Liver (tissue), 9 donors: ENCODE data around the gene PRDM10. TPM values are rescaled to one million over a fixed set of nuclear protein-coding genes. Genes with fewer than 3 reads are reported as not detected.

Experiments used
- DNase-seq: peaks from one replicate; pipeline ENCODE4 v3.0.0-alpha.2; 2017; ENCODE audit warnings: low spot score
- H3K27ac ChIP-seq, 2 donors: one replicate each; pipeline ENCODE4 v1.7.0; 2013; ENCODE audit warnings: inconsistent platforms in 2 of 2, low read length in 2 of 2, control low read depth in 1 of 2, low read depth in 1 of 2, mild to moderate bottlenecking in 1 of 2
- H3K27me3 ChIP-seq, 4 donors: one replicate each; pipeline versions ENCODE4 v1.6.1 to v1.7.0; 2013; ENCODE audit warnings: low read length in 3 of 4, inconsistent platforms in 1 of 4, mild to moderate bottlenecking in 1 of 4, moderate library complexity in 1 of 4; ENCODE audit not compliant: control insufficient read depth in 4 of 4, insufficient read depth in 4 of 4
- H3K36me3 ChIP-seq, 4 donors: one replicate each; pipeline versions ENCODE4 v1.6.1 to v1.7.0; 2013; ENCODE audit warnings: low read length in 3 of 4, mild to moderate bottlenecking in 3 of 4, low read depth in 1 of 4, moderate library complexity in 1 of 4; ENCODE audit not compliant: control insufficient read depth in 4 of 4, insufficient read depth in 3 of 4
- H3K4me1 ChIP-seq, 4 donors: one replicate each; pipeline versions ENCODE4 v1.6.1 to v1.7.0; 2013; ENCODE audit warnings: low read length in 3 of 4, mild to moderate bottlenecking in 3 of 4, moderate library complexity in 1 of 4; ENCODE audit not compliant: control insufficient read depth in 4 of 4, insufficient read depth in 4 of 4
- H3K4me3 ChIP-seq, 3 donors: one replicate each; pipeline versions ENCODE4 v1.6.1 to v1.7.0; 2013; ENCODE audit warnings: low read length in 3 of 3, control low read depth in 1 of 3, low read depth in 1 of 3, mild to moderate bottlenecking in 1 of 3
- H3K9ac ChIP-seq, 2 donors: one replicate each; pipeline ENCODE4 v1.7.0; 2013; ENCODE audit warnings: low read length in 2 of 2, mild to moderate bottlenecking in 2 of 2, moderate library complexity in 2 of 2, control low read depth in 1 of 2, low read depth in 1 of 2
- H3K9me3 ChIP-seq, 4 donors: one replicate each; pipeline versions ENCODE4 v1.6.1 to v1.7.0; 2013; ENCODE audit warnings: low read length in 3 of 4; ENCODE audit not compliant: control insufficient read depth in 4 of 4
- EGR1 ChIP-seq, 2 donors: IDR thresholded peaks; 2 replicates each; pipeline ENCODE4 v1.6.1; 2016 to 2018; ENCODE audit warnings: antibody characterized with exemption in 2 of 2, low read depth in 2 of 2
- FOXA1 ChIP-seq: IDR thresholded peaks from 2 replicates; pipeline ENCODE4 v1.6.1; 2016; ENCODE audit warnings: antibody characterized with exemption
- FOXA2 ChIP-seq: IDR thresholded peaks from 2 replicates; pipeline ENCODE4 v1.6.1; 2016; ENCODE audit warnings: antibody characterized with exemption
- HNF4A ChIP-seq, 2 donors: conservative IDR thresholded peaks; 2 replicates each; pipeline ENCODE4 v1.6.1; 2016; ENCODE audit warnings: antibody characterized with exemption in 2 of 2, mild to moderate bottlenecking in 2 of 2
- NR2F2 ChIP-seq: IDR thresholded peaks from 2 replicates; pipeline ENCODE4 v1.6.1; 2016; ENCODE audit warnings: antibody characterized with exemption
- RAD21 ChIP-seq, 2 donors: IDR thresholded peaks; 2 replicates each; pipeline ENCODE4 v1.6.1; 2016; ENCODE audit warnings: antibody characterized with exemption in 2 of 2, mild to moderate bottlenecking in 2 of 2
- REST ChIP-seq: IDR thresholded peaks from 2 replicates; pipeline ENCODE4 v1.6.1; 2016; ENCODE audit warnings: antibody characterized with exemption, mild to moderate bottlenecking
- SP1 ChIP-seq: IDR thresholded peaks from 2 replicates; pipeline ENCODE4 v1.6.1; 2018; ENCODE audit warnings: antibody characterized with exemption, mild to moderate bottlenecking
- TAF1 ChIP-seq: conservative IDR thresholded peaks from 2 replicates; pipeline ENCODE4 v1.6.1; 2016; ENCODE audit warnings: antibody characterized with exemption, mild to moderate bottlenecking
- YY1 ChIP-seq: IDR thresholded peaks from 2 replicates; pipeline ENCODE4 v1.6.1; 2016; ENCODE audit warnings: antibody characterized with exemption, mild to moderate bottlenecking
- ZBTB33 ChIP-seq: IDR thresholded peaks from 2 replicates; pipeline ENCODE4 v1.6.1; 2016; ENCODE audit warnings: antibody characterized with exemption
- WGBS: extraction: QIAGEN DNeasy Blood & Tissue Kit; methylation state at CpG from one replicate; pipeline ENCODE4 v1.1.7; 2013; 5-methylcytosine and 5-hydroxymethylcytosine counted together
- polyA plus RNA-seq, 2 donors: library from polyadenylated mRNA; stranded (reverse) in 1 of 2; unstranded in 1 of 2; fragments of 200-250 nt in 1 of 2; fragments of >200 nt in 1 of 2; fragmentation: Nextera tagmentation in 1 of 2; extraction: Ambion mirVana in 1 of 2; gene quantifications; one replicate each; pipeline versions ENCODE4 v1.2.1 to v1.2.3, GENCODE V29; 2013 to 2015
- total RNA-seq, 2 donors: library from RNA; depleted of rRNA; stranded (reverse); fragments of >200 nt; gene quantifications; one replicate each; pipeline ENCODE4 v1.2.3, GENCODE V29; 2014
- TF ChIP-seq, protein P1 (sequence below): fragments of 150-350 bp; IDR thresholded peaks from 2 replicates; pipeline ENCODE4 v1.5.1; 2017; ENCODE audit warnings: improper control_type of control experiment, low read depth, low read length; ENCODE audit not compliant: missing input control
- TF ChIP-seq, protein P2 (sequence below): IDR thresholded peaks from 2 replicates; pipeline ENCODE4 v1.6.1; 2016; ENCODE audit warnings: antibody characterized with exemption
- TF ChIP-seq, protein P3 (sequence below): IDR thresholded peaks from 2 replicates; pipeline ENCODE4 v1.6.1; 2016; ENCODE audit warnings: antibody characterized with exemption
- donor health status: healthy.
- donor health status: healthy.
- donor health status: healthy.
- donor health status: healthy.
- donor health status: healthy.

Gene PRDM10
- total and polyA plus RNA-seq, 4 donors: 1.4 to 7.2 (median 3.9) TPM

DNA sequence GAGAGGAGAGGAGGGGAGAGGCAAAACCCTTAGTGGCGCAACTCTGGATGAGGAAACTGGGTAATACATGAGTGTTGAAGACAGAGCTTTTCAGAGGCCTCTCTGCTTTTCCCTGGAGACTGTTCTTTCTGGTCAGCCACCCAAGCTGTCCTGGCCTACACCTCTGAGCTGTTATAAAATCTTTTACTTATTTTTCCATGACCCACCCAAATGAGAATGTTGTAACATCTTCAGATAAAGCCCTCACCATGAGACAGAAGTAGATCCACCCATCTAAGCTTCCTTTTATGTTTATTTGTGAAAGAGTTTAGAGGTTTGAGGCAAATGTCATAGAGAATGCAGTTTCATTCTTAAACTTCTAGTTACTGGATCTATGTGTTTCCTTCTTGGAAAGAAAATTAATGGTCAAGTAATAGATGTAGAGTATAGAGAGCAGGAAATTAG, 46.7 kb upstream of the PRDM10 start:
- Histone ChIP-seq H3K4me1 (no peaks in the 10 kb centered on the region), H3K27ac (no peak overlapping the region), H3K27me3 (no peaks in the 10 kb centered on the region), H3K9ac (no peak overlapping the region), H3K9me3 (peaks cover 0 to 2% (median 1%) of the 10 kb centered on the region in 4 donors), H3K4me3 (no peak overlapping the region), H3K36me3 (no peaks in the 10 kb centered on the region)
- TF ChIP-seq YY1 (no peak), FOXA1 (no peak), RAD21 (IDR thresholded peaks at IDR 0.05) (no peak), EGR1 (IDR thresholded peaks at IDR 0.05; ENCODE audit: low read depth in 2 of 2) (no peak), FOXA2 (no peak), SP1 (no peak), TAF1 (no peak), ZBTB33 (no peak)
- TF ChIP-seq, protein P1, sequence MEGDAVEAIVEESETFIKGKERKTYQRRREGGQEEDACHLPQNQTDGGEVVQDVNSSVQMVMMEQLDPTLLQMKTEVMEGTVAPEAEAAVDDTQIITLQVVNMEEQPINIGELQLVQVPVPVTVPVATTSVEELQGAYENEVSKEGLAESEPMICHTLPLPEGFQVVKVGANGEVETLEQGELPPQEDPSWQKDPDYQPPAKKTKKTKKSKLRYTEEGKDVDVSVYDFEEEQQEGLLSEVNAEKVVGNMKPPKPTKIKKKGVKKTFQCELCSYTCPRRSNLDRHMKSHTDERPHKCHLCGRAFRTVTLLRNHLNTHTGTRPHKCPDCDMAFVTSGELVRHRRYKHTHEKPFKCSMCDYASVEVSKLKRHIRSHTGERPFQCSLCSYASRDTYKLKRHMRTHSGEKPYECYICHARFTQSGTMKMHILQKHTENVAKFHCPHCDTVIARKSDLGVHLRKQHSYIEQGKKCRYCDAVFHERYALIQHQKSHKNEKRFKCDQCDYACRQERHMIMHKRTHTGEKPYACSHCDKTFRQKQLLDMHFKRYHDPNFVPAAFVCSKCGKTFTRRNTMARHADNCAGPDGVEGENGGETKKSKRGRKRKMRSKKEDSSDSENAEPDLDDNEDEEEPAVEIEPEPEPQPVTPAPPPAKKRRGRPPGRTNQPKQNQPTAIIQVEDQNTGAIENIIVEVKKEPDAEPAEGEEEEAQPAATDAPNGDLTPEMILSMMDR: no peak
- TF ChIP-seq, protein P2, sequence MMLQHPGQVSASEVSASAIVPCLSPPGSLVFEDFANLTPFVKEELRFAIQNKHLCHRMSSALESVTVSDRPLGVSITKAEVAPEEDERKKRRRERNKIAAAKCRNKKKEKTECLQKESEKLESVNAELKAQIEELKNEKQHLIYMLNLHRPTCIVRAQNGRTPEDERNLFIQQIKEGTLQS: no peak
- no peak for DNase-seq
- WGBS: 93% methylated on average over 1 of the region's 1 CpG

- Histone ChIP-seq H3K36me3 (no peaks in the 10 kb centered on the region), H3K9ac (no peak overlapping the region), H3K9me3 (no peaks in the 10 kb centered on the region), H3K4me3 (no peak overlapping the region), H3K4me1 (no peaks in the 10 kb centered on the region), H3K27me3 (no peaks in the 10 kb centered on the region), H3K27ac (no peak overlapping the region)
- no peak for DNase-seq
- TF ChIP-seq EGR1 (IDR thresholded peaks at IDR 0.05; ENCODE audit: low read depth in 2 of 2) (no peak), REST (no peak), RAD21 (IDR thresholded peaks at IDR 0.05) (no peak), NR2F2 (no peak), HNF4A (conservative IDR thresholded peaks at IDR 0.05) (no peak), FOXA2 (no peak)
- TF ChIP-seq, protein P3, sequence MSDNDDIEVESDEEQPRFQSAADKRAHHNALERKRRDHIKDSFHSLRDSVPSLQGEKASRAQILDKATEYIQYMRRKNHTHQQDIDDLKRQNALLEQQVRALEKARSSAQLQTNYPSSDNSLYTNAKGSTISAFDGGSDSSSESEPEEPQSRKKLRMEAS: no peak
- 82% methylated on average over 1 of the region's 1 CpG for WGBS
Measured at GRCh38 chr11:130047141-130047540, 44.5 kb upstream of the PRDM10 start.
